Measurements from ENCODE around the gene OIP5.

GRCh38 chr15:41347236-41347635 is 14.8 kb upstream of the OIP5 start:
- TF ChIP-seq POLR2A (IDR thresholded peaks at IDR 0.05; ENCODE audit: low read length) (no peak), GATA1 (IDR thresholded peaks at IDR 0.05; ENCODE audit: low read depth, low read length) (no peak)
